HG02678 (cell line): ENCODE data around the gene ARPP21.

Experiments used
- ATAC-seq: cut with Tn5 transposase; IDR thresholded peaks from one replicate; pipeline ENCODE4 v1.9.1; 2021; ENCODE audit warnings: mild to moderate bottlenecking, moderate library complexity; ENCODE audit not compliant: unreplicated experiment

ARPP21 gene

DNA sequence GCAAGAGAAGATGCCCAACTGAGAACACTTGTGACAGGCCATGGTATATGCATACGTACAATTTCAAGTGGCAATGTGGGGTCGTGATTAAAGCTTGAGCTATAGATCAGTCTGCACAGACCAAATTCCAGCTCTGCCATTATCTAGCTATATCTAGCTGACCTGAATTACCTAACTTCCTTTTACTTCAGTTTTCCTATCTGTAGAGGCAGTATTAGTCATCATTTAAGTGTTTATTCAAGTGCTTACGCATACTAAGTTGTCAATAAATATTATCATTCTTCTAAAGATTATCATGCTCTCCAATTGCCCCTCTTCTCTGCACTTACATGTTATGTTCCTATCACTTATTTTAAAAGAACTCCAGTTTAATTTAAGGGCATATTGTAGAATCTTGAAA, 87.9 kb downstream of the ARPP21 start:
- no peak for ATAC-seq

DNA sequence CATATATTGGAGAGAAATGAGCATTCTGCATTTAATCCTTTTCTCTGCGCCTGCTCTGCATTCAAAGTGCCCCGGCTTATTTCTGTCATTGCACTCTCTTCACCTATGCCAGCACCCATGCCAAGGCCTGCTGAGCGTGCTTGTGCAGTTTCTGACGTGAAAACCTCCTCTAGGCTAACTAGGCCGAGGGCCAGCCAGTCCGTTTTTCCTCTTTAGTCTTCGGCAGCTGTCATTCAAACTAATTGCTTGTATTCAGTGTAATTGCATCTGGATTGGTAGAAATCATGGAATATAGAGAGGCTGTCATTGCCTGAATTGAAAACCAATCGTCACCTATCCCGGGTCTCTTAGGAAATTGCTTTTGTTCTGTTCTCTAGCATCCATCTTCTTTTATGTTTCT, 94.0 kb downstream of the ARPP21 start:
- no peak for ATAC-seq

DNA sequence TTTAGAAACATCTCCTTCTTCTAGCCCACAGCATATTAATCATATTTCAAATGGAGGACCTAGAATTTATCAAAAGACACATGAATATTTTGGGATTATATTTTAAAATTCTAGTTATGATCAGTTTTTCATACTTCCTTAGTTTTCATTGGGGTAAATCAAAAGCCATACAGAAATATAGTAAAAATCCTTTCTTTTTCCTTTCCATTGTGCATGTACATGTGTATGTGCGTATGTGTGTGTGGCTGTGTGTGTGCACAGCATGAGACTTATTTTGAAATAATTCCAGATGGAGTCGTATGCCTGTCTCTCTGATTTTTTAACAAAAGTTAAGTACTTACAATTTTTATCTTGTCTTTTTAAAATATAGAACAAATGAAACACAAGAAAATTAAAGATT, 94.5 kb downstream of the ARPP21 start:
- ATAC-seq = no peak

DNA sequence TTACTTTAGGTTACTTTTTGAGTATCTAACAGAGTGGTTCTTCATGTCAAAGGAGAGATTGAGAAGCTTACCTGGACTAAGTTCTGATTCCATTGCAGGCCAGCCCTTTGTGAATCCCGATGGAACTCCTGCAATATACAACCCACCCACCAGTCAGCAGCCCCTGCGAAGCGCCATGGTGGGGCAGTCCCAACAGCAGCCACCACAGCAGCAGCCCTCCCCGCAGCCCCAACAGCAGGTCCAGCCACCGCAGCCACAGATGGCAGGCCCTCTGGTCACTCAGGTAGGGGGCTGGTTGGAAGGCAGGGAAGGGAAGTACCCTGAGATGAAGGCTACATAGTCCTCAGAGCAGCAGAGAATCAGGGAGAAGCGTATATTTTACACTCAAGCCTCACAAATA, 97.8 kb downstream of the ARPP21 start:
- no peak for ATAC-seq

DNA sequence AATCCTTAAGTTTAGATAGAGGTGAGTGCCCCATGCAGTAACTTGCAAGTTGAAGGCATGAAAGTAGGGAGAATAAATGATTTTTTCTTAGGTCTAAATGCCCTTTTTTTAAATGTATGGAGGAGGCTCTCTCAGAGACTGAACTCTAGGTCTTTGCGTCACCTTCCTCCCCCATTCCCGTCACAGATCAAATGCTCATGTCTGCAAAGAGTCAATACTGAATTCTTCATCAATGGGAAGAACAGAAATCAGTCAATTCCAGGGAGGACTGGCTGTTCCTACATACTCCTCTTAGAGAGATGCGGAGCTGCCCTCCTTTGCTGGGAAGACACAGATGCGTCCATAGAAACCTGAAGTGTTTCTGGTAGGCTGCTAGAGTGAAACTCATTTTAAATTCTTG, 98.2 kb downstream of the ARPP21 start:
- no peak for ATAC-seq

DNA sequence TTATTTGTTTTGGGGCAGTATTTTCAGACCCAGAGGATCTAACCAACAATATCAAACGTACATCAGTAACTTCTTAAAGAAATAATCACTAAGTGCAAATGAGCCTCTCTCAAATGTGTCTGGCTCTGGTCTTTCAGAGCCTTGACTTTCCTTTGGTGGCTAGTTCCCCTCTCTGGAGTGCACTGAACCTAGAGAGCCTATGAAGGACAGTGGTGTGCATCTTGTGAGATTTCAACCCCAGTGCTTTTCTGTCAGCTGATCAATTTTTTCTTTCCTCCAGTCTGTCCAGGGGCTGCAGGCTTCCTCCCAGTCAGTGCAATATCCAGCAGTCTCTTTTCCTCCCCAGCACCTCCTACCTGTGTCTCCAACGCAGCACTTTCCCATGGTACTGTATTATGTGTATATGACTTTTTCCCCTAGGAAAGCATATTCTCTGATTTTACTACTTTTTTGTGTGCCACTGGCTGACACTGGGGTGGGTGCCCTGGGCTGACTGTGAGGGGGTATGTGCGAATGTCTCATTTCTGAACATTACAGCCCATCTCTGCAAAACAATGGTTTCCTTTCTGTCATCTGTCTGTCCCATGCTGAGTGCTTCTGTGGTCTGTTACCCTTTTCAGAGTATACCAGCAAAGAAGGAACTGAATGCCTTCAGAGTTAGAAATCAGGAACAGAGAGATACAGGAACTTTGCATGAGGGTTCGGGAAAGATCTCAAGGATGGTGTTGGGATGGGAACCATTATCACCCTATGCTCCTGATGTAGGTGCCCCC, 98.8 kb downstream of the ARPP21 start:
- no peak for ATAC-seq

DNA sequence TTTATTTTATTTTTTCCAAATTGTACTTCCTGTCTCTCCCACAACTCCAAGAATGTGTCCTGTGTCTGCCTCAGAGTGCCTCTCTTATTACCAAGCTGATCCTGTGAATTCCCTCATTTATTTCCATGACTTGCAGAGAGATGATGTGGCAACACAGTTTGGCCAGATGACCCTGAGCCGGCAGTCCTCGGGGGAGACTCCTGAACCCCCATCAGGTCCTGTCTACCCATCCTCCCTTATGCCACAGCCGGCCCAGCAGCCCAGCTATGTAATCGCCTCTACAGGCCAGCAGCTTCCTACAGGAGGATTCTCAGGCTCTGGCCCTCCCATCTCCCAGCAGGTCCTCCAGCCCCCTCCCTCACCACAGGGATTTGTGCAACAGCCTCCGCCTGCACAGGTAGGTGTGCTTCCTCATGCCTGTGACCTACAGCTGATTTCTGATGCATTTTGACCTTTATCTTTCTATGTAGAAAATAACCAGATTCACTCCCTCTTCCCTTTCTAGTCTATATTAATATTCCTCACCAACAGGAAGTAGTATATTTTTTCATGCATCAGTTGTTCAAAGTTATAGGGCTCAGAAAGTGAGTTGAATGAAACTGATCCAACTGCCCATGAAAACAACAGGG, 100.0 kb downstream of the ARPP21 start:
- no peak for ATAC-seq

DNA sequence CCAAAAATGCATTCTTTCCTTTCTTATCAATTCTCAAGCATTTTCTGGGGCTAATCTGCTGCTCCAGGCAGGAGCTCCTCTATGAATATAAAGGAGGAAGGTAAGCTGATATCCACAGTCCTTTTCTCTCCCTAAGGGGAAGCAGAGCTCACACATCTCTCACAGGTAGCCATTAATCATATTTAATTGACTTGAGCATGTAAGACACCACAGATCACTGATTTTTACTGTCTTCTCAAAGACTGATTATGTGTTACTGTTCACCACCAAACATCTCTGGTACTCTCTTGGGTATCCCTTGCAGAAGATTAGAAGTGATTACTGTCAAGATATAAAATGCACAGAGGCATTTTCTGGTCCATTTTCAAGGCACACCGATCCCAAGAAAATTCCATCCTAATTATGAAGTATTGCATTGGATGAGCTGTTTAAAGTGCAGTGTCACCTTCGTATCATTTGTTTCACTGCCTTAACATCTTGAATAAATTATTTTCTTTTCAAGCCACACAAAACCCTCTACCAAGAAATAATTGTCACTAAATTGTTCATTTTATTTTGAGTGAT, 100.7 kb downstream of the ARPP21 start:
- ATAC-seq = no peak

DNA sequence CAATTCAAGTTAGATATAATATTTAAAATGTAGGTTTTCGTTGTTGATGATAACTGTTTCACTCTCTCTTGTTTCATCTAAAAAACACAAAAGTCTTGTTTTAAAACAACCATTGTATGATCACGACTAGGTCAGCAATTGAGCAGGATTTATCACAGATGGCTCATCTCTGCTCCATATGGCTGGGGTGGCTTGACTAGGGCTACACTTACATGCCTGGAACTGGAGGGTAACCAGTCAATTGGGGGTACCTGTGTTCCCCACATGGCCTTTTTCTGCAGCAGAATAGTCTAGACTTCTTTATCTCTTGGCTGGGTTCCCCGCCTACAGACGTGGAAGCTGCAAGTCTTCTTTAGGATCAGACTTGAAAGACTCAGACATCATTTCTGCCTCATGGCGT, 103.9 kb downstream of the ARPP21 start:
- ATAC-seq = no peak

DNA sequence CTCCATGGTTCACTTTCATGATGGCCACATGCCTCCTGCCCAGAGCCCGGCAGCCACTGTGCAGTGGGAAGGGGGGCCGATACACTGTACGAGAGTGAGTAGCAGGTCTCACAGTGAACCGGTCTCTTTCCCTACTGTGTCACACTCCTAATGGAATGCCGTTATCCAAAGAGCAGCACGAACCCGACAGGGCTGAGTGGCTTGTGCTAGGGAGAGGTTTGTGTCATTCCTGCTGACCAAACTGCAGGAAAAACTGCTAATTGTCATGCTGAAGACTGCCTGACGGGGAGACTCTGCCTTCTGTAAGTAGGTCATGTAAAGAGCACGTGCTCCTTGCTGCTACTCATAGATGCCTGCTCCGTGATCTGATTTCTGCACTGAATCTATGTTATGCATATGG, 105.1 kb downstream of the ARPP21 start:
- ATAC-seq = no peak

DNA sequence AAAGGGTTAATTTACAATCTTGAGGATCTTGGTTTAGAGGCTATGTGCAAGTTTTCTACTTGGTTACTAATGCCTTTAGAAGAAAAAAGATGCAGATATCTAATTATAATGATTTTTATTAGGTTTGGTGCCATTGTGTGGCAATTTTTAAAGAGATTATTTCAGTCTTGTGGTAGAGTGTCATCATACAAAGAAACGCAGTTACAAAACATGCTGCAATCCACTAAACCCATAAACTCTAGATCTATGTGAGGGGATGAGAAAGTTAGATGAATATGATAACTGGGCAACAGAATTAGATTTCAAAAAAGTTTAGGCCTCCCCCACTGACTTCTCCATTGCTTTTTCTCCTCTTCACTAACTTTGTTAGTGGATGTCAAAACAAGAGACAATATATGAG, 106.0 kb downstream of the ARPP21 start:
- ATAC-seq = no peak

DNA sequence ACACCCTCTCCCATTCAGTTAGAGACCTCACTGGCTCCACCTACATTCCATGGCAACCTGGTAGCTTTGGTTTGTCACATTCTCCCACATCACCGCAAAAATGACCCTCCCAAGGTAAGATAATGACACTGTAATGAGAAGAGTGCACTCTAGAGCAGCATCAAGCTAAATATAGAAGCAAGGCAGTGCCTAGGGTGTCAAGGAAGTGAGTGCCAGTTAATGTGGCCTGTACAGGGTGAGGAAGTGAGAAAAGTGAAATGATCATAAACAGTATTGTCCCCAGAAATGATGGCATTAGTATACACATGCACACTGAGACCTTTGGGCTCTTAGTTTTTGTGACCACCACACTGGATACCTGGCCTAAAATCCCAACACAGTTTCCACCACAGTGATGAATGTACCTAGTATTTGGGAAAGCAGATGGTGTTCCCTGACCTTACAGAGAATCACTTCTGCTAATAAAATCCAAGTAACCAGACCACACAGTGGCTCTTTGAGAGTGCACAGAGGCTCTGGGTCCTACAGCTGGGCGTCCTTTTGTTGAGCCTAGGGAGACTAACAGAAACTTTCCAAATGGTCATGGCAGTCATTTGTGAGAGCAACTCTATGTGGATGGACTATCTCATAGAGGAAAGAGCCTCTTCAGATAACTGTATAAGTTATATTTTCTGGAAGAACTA, 106.6 kb downstream of the ARPP21 start:
- ATAC-seq = no peak

DNA sequence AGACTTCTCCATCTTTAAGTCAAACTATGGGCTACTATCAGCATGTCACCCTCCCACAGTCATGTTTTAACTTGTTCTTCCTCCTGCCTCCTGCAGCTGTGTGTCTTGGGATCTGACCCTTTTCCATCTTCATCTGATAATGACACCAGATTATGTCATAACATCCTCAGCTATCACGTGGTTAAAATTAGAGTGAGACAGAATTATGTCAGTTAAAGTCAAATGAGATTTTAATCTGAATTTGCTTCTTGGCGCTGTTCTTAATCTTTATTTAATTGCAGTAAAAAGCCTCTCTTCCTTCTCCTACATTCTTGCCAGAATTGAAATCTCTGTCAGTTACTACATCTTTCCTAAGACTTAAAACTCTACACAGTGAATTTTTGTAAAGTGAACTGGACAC, 107.2 kb downstream of the ARPP21 start:
- ATAC-seq = no peak

DNA sequence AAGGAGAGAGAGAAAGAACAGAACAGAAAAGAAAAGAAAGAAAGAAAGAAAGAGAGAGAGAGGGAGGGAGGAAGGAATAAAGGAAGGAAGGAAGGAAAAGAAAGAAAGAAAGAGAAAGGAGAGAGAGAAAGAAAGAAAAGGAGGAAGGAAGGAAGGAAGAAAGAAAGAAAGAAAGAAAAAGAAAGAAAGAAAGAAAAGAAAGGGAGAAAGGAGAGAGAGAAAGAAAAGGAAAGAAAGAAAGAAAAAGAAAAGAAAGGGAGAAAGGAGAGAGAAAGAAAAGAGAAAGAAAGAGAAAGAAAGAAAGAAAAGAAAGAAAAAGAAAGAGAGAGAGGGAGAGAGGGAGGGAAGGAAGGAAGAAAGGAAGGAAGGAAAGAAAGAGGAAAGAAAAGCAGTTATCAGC, 108.8 kb downstream of the ARPP21 start:
- ATAC-seq = no peak

DNA sequence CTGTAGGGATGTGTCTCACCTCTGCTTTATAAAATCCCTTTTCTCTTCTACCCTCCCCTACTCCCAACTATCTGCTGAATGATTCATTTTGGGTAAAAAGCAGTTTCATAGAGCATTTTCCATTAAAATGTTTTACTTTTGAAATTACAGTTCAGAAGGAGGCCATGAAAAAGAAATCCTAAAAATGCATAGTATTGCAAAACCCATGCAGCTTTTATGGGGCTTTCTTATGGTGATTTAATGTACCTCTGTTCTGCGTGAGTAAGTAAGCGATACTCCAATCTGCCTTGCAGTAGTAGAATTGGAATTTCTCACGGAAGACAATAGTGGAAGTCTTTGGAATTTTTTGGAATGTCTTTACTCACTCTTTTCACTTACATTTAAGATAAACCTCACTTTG, 111.9 kb downstream of the ARPP21 start:
- no peak for ATAC-seq

DNA sequence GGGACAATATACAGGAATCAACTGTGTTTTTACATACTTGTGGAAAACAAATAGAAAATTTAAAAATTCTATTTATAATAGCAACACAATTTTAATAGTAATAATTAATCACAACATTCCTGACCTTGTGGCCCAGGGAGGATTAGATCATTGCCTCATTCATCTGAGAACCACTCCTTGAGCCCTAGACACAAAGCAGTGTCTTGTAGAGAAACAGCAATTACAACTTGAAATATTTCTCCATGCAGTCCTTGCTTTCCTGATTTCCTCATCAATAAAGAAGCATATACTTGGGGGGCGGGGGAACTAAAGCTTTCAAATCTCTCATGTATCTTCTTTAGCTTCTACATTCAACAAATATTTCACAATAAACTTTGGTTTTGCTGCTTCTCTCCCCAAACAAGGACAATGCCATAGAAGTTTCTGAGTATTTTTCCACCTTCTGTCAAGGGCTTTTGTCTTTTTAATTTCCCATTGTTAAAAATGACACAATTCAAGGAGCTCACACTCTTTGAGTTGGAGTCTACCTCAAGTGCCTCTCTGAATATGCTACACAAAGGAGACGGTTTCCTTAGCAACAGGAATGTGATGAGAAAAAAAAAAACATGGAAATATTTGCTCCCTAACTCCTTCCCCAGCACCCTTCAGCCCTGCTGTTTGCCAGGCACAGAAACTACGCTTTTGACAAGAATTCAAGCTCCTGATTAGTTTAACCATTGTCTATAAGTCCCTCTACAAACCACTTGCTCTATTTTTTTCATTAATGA, 118.8 kb downstream of the ARPP21 start:
- no peak for ATAC-seq

DNA sequence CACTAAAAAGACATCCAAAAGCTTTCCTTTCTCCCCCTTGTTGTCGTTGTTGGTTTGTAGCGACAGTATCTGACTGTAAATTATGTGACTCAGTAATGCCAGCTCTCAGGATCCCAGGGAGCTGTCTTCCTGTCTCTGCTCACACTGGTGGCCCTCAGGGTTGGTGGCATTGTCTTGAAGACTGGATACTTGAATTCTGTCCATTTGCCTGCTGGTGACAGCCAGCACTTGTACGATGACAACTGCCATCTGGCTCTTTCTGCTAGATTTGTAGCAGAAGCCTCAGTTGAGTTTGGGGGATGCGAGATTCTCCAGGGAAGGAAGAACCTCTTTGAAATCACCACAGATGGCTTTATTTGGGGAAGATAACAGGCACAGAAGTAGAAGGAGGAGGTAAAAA, 120.8 kb downstream of the ARPP21 start:
- no peak for ATAC-seq

DNA sequence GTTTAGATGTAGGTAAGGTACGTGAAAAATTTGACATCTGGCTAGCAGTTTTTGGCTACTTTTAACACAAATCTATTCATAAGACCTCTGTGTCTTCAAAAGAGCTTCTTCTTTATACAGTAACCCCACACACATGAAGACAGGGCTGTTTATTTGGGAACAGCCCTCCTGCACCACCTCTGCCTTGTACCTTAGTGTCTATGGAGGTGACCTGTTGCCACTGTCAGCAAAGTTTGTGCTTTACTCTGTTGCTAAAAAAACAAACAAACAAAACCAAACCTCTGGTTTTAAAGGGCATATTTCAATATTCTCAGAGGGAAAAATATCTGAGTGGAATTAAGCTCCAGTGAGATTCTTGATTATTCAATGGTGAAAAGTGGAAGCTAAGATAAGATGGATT, 122.0 kb downstream of the ARPP21 start:
- ATAC-seq = no peak

DNA sequence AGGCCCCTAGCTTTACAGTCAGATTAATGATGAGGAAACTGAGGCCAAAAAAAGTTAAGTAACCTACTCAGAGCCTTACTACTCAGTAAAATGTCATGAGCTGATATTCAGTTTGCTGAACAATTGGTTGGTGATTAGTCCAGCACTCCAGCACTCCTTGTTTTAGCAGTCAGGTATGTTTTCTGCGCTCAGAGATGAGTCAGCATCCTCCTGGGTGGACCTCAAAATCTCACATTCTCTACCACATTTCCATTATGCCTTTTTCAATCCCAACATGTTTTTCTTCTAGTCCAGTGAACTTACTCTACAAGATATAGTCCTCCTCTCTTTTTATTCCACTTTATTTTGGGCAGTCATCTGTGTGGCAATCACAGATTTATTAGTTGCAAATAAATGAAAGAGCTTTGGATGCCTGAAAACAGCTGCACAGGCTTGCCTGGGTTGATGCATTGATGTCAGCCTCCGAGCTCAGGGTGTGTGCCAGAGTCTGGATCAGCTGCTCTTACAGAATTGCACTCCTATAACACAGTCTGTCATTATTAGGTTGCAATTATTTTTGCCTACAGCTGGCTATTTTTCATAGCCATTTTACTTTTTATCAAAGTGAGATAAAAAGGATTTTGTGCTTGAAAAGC, 133.2 kb downstream of the ARPP21 start:
- ATAC-seq = no peak

DNA sequence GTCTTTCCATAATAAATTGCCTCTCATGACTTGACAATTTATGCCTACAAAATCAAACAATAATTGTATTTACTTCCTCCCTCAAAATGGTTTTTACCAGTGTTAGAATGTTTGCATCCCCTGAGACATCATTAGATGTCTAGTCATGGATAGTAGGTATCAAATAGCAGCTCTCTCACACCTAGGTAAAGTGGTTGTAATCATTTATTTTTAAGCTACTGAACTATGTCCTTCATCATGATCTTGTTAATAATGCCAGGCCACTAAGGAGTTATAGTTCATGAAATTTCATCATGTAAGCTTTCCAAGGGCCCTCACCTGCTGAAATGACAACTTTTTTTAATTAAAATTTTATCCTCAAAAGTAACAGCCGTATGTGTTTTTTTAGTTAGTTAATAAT, 134.1 kb downstream of the ARPP21 start:
- ATAC-seq = no peak

DNA sequence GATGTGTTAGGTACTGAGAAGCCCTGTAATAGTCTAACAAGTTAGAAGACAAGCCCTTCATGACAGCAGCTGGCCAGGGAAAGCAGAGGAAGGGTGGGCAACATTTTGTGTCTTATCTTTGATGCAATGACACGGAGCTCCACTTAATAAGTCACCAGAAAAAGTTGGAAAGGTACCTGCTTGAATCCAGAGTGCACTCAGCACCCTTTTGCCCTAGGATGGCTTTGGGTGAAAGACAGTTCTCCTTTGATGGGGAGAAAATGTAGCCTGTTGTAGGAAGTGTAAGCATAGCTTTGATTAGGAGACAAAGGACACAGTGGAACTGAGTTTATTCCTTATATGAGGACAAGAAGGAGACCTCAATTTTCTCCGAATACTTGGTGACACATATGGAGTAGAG, 137.0 kb downstream of the ARPP21 start:
- no peak for ATAC-seq
